ENCODE results near the gene C15orf61.

Gene C15orf61

GRCh38 chr15:67521029-67521782, at the start of gene C15orf61:
Gene C15orf61 (plus strand): TSS chr15:67521131. CDS start chr15:67521249, 118 bp downstream.
- H3K4me3 ChIP-seq (ENCODE audit: low read depth, low read length) = peak within 1 kb of the TSS; percentile 83
- TF ChIP-seq CTCF (IDR thresholded peaks at IDR 0.05; ENCODE audit: low read depth, low read length) = no peak

GRCh38 chr15:67472957-67473356, 48.0 kb upstream of the C15orf61 start:
- no peak for TF ChIP-seq CTCF (IDR thresholded peaks at IDR 0.05; ENCODE audit: low read depth, low read length)

GRCh38 chr15:67474405-67475110, 46.4 kb upstream of the C15orf61 start:
- H3K4me3 ChIP-seq (ENCODE audit: low read depth, low read length) = no peak overlapping the region
- no peak for TF ChIP-seq CTCF (IDR thresholded peaks at IDR 0.05; ENCODE audit: low read depth, low read length)

More at GRCh38 chr15:67472957-67473356, 48.0 kb upstream of the C15orf61 start:
- no peak overlapping the region for H3K4me3 ChIP-seq (ENCODE audit: low read depth, low read length)

- no peak for TF ChIP-seq CTCF (IDR thresholded peaks at IDR 0.05; ENCODE audit: low read depth, low read length)
- H3K4me3 ChIP-seq (ENCODE audit: low read depth, low read length) = no peak overlapping the region
Measured at GRCh38 chr15:67479781-67480505, 41.0 kb upstream of the C15orf61 start.

- H3K4me3 ChIP-seq (ENCODE audit: low read depth, low read length) = no peak overlapping the region
- TF ChIP-seq CTCF (IDR thresholded peaks at IDR 0.05; ENCODE audit: low read depth, low read length) = no peak
Measured at GRCh38 chr15:67480741-67481140, 40.2 kb upstream of the C15orf61 start.

GRCh38 chr15:67481680-67482079, 39.3 kb upstream of the C15orf61 start:
- TF ChIP-seq CTCF (IDR thresholded peaks at IDR 0.05; ENCODE audit: low read depth, low read length) = no peak
- no peak overlapping the region for H3K4me3 ChIP-seq (ENCODE audit: low read depth, low read length)

Measured in WI38 (cell line).